ENCODE measurements around the gene FGFR4.
A peak's percentile ranks its signal among the peaks of the same experiment; 100 is the strongest.

The FGFR4 gene

DNA sequence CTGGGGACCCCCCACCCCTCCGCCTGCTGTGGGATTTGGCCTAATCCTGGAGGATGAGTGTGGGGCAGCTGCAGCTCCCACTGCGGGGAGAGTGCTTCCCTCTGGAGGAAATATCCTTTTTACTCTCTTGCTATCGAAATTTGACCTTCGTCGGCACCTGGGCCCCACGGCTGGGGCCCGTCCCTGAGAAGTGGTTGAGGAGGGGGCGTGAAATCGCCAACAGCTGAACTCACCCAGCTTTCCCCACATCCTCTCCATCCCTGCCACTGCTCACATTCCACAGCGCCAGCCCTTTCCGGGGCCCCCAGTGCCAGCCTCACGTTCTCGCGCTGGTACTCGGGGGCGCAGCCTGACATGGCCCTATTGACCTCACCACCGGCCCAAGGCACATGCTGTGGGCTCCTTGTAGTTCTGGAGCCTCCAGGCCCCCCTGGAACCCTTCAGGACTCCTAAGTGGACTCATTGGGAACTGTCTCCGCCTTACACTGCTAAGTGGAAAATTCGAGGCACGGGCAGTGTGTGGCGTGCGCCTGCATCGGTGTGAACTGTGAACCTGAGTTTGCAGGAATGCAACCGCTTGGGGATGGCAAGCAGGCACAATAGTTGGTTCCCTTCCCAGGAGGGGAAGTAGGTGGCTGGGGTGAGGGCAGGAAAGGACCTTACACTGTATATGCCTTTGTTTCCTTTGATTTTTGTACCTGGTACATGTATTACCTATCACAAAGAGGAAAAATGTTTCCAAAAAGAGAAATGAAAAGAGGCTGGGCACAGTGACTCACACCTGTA is 19.2 kb downstream of the FGFR4 start:
- no peak overlapping the region for H3K27ac ChIP-seq
- TF ChIP-seq, protein P1, sequence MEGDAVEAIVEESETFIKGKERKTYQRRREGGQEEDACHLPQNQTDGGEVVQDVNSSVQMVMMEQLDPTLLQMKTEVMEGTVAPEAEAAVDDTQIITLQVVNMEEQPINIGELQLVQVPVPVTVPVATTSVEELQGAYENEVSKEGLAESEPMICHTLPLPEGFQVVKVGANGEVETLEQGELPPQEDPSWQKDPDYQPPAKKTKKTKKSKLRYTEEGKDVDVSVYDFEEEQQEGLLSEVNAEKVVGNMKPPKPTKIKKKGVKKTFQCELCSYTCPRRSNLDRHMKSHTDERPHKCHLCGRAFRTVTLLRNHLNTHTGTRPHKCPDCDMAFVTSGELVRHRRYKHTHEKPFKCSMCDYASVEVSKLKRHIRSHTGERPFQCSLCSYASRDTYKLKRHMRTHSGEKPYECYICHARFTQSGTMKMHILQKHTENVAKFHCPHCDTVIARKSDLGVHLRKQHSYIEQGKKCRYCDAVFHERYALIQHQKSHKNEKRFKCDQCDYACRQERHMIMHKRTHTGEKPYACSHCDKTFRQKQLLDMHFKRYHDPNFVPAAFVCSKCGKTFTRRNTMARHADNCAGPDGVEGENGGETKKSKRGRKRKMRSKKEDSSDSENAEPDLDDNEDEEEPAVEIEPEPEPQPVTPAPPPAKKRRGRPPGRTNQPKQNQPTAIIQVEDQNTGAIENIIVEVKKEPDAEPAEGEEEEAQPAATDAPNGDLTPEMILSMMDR (conservative IDR thresholded peaks at IDR 0.05), result no peak
- TF ChIP-seq ZFX (IDR thresholded peaks at IDR 0.05), result no peak

DNA sequence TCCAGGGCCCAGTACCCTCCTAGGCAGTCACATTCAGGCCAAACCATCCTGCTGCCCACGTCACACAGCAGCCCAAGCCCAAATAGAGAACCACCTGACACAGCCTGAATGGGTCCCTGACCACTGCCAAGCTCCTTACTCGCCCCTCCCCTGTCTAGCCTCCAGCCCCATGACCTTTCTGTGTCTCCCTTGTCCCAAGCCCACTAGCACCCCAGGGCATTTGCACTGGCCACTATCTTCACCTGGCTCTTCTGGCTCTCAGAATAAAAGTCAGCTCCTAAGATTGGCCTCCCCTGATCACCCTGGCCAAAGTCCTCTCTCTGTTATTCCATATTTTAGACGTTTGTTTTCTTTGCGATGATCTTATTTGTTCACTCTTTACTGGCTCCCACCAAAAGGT is 20.4 kb downstream of the FGFR4 start:
- TF ChIP-seq, protein P1 (conservative IDR thresholded peaks at IDR 0.05), result no peak
- no peak for TF ChIP-seq ZFX (IDR thresholded peaks at IDR 0.05)
- no peak overlapping the region for H3K27ac ChIP-seq

DNA sequence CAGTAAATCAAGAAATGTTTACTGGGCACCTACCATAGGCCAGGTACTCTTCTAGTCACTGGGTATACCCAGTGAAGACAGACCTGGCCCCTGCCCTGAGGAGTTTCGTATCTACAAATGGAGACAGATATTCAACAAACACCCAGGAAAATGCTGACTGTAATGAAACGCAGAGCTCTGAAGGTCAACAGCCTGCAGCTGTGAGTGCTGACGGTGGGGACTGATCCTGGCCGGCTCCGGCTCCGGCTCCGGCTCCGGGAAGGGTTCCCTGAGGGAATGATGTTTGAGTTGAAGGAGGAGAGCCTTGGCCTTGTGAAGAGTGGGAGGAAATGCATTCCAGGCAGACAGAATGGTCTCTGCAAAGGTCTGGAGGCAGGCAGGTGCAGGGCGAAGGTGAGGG is 23.1 kb downstream of the FGFR4 start:
- TF ChIP-seq, protein P1 (conservative IDR thresholded peaks at IDR 0.05), result no peak
- TF ChIP-seq ZFX (IDR thresholded peaks at IDR 0.05), result no peak
- H3K27ac ChIP-seq, result no peak overlapping the region

DNA sequence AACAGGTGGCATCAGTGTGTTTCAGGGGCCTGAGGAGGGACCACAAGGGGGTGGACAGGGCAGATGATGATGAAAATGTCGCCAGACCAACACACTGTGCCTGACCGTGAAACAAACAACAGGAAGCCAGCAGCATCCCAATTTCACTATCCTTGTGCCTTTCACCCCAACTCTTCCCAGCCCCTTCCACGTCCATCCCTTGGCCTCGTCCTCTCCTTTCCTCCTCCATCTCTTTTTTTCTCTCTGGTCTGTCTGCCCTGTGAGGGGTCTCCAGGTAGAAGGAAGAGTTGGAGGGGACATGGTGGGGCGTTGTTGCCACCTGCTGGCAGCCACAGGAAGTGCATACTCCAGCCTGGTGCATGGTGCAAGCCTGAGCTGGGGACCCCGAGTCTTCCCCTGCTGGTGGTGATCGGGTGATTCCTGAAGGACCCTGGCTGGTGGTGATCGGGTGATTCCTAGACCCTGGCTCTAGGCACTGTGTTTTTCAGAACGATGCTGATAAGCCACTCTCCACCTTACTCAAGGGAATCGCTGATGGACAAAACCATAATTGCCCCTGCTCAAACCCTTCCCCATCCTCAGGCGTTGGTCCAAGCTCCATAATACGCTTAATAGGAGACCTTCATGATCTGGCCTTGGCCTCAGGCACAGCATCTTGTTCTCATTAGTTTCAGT is 25.1 kb downstream of the FGFR4 start:
- no peak for TF ChIP-seq ZFX (IDR thresholded peaks at IDR 0.05)
- TF ChIP-seq, protein P1 (conservative IDR thresholded peaks at IDR 0.05), result peak; percentile 98
- no peak overlapping the region for H3K27ac ChIP-seq

DNA sequence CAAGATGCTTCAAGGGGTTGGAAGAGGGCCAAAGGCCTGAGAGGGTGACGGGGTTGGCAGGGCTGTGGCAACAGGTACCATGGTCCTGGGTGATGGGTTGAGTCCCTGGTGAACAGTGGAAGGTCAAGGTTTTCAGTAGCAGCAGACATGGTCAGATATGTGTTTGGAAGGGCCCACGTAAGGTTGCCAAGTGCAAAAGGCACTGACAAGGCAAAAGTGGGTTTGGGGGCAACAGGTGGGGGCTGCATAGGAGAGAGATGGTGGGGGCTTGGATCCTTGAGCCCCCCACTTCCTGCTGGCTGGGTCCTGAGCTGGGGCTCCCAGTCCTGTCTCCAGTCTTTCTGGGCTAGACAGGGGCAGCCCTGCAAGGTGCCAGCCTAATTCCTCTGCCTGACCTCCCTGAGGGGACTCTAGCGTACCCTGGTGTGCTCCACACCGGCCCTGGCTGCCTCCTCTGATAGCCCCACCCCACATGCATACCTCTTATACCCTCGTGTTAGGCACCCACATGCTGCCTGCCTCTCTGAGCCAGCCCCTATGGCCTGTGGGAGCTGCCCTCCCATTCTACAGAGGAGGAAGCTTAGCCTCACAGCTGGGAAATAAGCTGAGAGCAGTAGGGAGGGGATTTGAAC is 26.0 kb downstream of the FGFR4 start:
- H3K27ac ChIP-seq, result no peak overlapping the region
- TF ChIP-seq, protein P1 (conservative IDR thresholded peaks at IDR 0.05), result no peak
- no peak for TF ChIP-seq ZFX (IDR thresholded peaks at IDR 0.05)

DNA sequence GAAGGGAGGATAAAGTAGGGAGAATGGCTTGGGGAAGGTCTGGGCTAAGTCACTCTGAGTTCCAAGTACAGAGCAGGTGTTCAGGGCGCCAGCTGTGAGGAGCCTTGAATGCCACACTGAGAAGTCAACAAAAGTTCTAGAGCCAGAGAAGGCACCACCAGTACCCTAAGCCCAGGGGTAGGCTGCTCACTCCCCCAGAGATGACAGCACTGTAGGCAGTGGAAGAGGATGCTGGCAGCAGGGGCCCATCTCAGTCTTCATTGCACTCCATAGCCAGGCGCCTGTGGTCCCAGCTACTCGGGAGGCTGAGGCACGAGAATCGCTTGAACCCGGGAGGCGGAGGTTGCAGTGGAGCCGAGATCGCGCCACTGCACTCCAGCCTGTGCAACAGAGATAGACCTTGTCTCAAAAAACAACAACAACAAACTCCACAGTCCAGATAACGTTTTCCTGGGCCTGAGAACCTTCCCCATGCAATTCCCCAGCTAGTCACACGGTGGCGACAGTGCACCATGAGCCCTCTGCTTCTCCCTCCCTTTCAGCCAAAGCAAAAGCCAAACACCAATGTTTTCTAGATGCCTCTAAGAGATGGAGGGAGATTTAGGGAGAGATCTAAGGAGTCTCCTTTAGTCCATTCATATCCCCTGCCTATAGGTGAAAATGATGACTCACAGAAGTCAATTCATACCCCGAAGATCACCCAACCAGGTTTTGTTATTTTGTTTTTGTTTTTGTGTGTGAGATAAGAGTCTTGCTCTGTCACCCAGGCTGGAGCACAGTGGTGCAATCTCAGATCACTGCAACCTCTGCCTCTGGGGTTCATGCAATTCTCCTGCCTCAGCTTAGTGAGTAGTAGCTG is 27.1 kb downstream of the FGFR4 start:
- H3K27ac ChIP-seq, result no peak overlapping the region
- TF ChIP-seq, protein P1 (conservative IDR thresholded peaks at IDR 0.05), result peak; percentile 100
- TF ChIP-seq ZFX (IDR thresholded peaks at IDR 0.05), result no peak

Data from C4-2B (cell line).